ENCODE data around the gene RCAN2.

Gene RCAN2

DNA sequence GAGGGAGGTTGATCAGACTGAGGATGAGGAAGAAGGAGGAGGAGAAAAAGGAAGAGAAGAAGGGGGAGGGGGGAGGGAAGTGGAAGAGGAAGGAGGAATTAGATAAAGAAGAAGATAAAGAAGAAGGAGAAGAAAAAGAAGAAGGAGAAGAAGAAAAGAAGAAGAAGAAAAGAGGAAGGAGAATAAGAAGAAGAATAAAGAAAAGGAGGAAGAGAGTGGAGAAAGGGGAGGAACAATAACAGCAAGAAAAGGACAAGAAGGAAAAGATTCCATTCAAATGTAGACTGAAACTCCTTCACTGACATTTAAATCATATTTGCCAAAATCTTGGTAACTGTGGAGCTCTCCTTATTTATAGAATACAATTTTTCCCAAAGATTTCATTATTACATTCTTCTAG lies 34.3 kb upstream of the RCAN2 start:
- TF ChIP-seq, protein P1, sequence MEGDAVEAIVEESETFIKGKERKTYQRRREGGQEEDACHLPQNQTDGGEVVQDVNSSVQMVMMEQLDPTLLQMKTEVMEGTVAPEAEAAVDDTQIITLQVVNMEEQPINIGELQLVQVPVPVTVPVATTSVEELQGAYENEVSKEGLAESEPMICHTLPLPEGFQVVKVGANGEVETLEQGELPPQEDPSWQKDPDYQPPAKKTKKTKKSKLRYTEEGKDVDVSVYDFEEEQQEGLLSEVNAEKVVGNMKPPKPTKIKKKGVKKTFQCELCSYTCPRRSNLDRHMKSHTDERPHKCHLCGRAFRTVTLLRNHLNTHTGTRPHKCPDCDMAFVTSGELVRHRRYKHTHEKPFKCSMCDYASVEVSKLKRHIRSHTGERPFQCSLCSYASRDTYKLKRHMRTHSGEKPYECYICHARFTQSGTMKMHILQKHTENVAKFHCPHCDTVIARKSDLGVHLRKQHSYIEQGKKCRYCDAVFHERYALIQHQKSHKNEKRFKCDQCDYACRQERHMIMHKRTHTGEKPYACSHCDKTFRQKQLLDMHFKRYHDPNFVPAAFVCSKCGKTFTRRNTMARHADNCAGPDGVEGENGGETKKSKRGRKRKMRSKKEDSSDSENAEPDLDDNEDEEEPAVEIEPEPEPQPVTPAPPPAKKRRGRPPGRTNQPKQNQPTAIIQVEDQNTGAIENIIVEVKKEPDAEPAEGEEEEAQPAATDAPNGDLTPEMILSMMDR (IDR thresholded peaks at IDR 0.05; ENCODE audit: low read depth, low read length, missing control alignments): no peak
- no peak overlapping the region for H3K4me3 ChIP-seq (ENCODE audit: low read depth, low read length)
- DNase-seq (ENCODE audit: low read depth): no peak

DNA sequence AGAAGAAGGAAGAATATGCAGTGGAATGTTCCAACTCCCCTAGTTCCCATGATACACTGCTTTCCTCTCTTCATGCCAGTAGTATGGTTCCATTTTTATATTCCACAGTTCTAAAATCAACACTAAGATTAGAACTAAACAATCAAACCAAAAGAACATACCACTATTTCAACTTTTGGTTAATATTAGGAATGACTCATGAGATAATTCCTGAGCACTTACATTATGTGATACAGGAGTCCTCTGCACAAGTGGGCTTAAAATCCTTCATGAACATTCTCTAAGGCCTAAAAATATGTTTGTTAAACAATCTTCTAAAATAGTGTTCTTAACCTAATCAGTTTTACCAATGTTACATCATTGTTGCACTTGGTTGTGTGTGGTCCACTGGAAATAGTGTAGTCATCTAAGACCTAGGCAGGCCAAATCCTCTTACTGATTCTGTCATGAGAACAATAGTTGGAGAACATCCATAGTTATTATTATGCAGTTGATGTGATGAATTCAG lies 30.3 kb upstream of the RCAN2 start:
- DNase-seq (ENCODE audit: low read depth): no peak
- TF ChIP-seq, protein P1 (IDR thresholded peaks at IDR 0.05; ENCODE audit: low read depth, low read length, missing control alignments): no peak
- no peak overlapping the region for H3K4me3 ChIP-seq (ENCODE audit: low read depth, low read length)

DNA sequence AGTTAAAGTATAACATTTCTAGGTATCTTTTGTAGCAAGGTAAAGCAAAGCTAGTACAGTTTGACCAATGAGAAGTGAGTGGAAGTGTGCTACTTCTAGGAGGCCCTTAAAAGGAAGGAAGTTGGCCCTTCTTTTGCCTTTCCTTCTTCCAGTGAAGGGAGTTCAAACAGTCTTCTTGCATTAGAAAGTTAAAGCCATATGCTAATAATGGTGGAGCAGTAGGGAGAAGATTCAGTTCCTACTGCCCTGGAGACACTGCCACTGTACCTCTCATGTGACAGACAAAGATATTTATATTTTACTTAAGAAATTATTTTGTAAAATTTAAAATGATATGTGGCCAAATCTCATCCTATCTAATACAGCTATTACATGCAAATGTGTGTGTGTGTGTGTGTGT lies 26.0 kb upstream of the RCAN2 start:
- TF ChIP-seq, protein P1 (IDR thresholded peaks at IDR 0.05; ENCODE audit: low read depth, low read length, missing control alignments): no peak
- no peak overlapping the region for H3K4me3 ChIP-seq (ENCODE audit: low read depth, low read length)
- no peak for DNase-seq (ENCODE audit: low read depth)

DNA sequence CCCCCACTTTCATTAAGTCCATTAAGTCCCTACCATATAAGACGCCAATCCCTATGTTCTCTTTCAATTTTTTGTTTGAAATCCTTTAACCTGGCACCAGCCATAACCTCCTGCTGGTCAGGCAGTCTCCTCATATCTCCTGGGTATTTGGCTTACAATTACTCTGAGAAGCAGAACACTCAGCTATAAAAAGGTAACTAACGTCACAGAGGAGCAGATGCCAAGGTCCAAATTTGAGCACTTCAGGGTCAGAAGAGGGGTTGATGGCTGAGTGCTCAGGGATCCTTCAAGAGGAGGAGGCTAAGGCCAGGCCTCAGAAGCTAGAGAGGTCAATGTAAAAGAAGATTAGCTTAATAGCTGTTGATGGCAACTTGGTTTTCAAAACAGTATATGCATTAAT lies 22.3 kb upstream of the RCAN2 start:
- no peak for DNase-seq (ENCODE audit: low read depth)
- TF ChIP-seq, protein P1 (IDR thresholded peaks at IDR 0.05; ENCODE audit: low read depth, low read length, missing control alignments): no peak

DNA sequence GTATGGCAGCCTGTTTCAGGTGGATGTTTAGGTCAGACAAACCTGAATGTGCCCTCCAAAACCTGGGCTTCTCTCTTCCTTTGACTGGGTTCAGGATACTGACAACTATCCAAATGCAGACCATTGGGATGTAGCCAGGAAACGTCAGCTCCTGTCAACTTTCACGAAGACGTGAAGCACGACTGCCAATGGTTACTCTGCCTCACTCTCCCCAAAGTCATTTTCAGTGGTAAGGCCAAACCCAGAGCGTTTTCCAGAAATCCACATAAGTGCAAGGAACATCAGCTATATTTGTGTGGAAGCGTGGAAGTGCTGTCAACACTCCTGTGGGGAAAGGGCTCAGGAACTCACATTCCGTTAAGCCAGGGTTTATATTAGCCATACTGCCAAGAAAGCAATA lies 20.1 kb upstream of the RCAN2 start:
- H3K4me3 ChIP-seq (ENCODE audit: low read depth, low read length): no peak overlapping the region
- TF ChIP-seq, protein P1 (IDR thresholded peaks at IDR 0.05; ENCODE audit: low read depth, low read length, missing control alignments): no peak
- no peak for DNase-seq (ENCODE audit: low read depth)

More for the DNA sequence above, 22.3 kb upstream of the RCAN2 start:
- H3K4me3 ChIP-seq (ENCODE audit: low read depth, low read length): no peak overlapping the region

DNA sequence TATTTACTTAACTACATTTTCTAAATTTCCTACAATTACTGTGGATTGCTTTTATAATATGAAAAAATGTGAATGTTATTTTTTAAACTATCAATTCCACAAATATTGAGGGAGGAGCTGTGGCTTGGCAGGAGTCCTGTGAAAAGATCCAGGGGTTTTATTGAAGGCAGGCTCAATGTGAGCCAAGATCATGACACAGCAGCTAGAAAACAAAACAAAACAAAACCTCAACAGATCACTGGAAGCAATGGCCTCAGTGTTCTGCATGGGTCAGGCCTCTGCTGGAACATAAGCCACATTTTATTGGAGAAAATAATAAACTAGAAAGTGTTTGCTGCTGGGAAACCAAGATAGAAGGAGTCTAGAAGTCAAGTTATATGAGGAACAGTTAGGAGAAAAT lies 19.4 kb upstream of the RCAN2 start:
- DNase-seq (ENCODE audit: low read depth): no peak
- TF ChIP-seq, protein P1 (IDR thresholded peaks at IDR 0.05; ENCODE audit: low read depth, low read length, missing control alignments): no peak
- H3K4me3 ChIP-seq (ENCODE audit: low read depth, low read length): no peak overlapping the region

DNA sequence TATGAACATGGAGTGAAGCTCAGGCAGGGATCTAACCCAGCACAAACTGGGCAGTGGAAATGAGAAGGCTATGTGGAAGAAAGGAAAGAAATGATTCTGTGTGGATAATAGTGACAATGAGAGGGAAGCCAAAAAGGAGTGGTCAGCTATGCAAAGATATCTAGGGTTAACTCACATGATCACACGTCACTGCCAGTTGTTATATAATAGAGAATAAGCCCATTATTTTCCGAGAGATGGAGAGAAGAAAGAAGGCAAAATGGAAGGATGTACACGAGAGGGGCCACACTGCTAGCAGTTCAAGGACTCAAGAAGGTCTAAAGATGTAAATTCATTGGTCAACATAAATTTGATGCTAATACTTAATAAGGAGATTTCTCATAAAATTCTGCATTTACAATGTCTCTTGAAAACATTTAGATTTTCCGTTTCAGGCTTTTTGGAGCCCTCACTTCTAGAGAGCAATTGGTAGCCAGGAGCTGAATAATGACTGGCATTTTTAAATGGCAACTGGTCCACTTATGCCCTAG lies 18.8 kb upstream of the RCAN2 start:
- no peak overlapping the region for H3K4me3 ChIP-seq (ENCODE audit: low read depth, low read length)
- DNase-seq (ENCODE audit: low read depth): no peak
- TF ChIP-seq, protein P1 (IDR thresholded peaks at IDR 0.05; ENCODE audit: low read depth, low read length, missing control alignments): no peak
